ENCODE data around the gene ERFL. TPM values are rescaled to one million over a fixed set of nuclear protein-coding genes. Genes with fewer than 3 reads are reported as not detected.
A peak's percentile ranks its signal among the peaks of the same experiment; 100 is the strongest.

Gene ERFL
- total RNA-seq, 2 experiments from 2014 or later, result 7.7 to 8.9 TPM

DNA sequence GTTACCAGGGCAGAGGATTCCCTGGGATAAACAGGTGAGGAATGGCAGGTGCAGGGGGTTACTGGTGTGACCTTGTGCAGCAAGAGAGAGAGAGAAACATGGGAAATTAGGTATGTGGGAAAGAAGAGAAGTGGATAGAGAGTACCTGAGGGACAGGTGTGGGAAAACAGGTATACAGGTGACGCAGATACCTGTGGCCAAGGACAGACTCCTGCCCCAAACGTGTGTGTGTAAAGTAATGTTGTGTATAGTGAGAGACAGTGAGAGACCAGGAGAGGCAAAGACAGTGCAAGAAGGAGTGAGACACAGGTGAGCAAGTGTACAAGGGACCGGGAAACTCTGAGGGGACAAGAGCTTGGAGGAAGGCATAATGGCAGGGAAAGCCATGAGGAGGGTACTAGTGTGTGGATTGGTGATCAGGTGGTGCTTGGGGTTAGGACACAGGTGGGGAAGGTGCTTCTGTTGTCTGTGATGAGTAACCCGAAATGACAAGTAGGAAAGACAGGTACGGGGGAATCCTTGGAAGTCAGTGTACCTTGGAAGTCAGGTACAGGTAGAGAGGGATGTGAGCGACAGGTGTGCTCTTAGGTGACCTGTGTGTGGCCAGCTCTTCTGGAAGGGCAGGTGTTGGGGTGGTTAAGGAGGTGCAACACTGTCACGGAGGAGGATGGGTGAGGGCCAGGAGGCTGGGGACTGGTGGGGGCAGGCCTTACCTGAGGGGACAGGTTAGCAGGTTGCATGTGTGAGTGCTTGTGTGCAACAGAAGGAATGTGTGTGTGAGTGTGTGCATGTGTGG lies 2.8 kb downstream of the ERFL start:
- DNase-seq (no peak), ATAC-seq (ENCODE audit: poor library complexity) (no peak)
- H3K9me3 ChIP-seq (ENCODE audit: control insufficient read depth in 1 of 2, insufficient read depth in 1 of 2, low read length in 2 of 2), result no peaks in the 10 kb centered on the region
- Mint-ChIP-seq H3K4me3 (no peak overlapping the region), H3K4me1 (ENCODE audit: low read depth) (peaks cover 30% of the 10 kb centered on the region), H3K36me3 (ENCODE audit: low read depth) (peaks cover 6% of the 10 kb centered on the region), H3K27me3 (peaks cover 10% of the 10 kb centered on the region), H3K27ac (no peak overlapping the region), H3K9me3 (no peaks in the 10 kb centered on the region)
- ChIA-PET CTCF (interaction anchor here (1.1 to 1.4 kb wide), 2 partner anchors 52 to 66 kb away, joined by 3 to 5 read pairs; no protein-coding TSS in a partner anchor), POLR2A (interaction anchor here (1.2 kb wide), 1 partner anchor 38 kb away, joined by 4 read pairs; no protein-coding TSS in a partner anchor)
- no peak overlapping the region for H3K4me3 ChIP-seq (ENCODE audit: low read length)
- intact Hi-C loops (cut with DNase I, micrococcal nuclease), result loop anchor here in 1 of 2 experiments (5.0 kb wide), 1 partner anchor 38 kb away; no protein-coding TSS in a partner anchor
- H3K27me3 ChIP-seq (ENCODE audit: control insufficient read depth in 1 of 2, insufficient read depth in 2 of 2, low read length in 2 of 2), result peaks cover 0 to 5% of the 10 kb centered on the region in 2 experiments
- H3K36me3 ChIP-seq (ENCODE audit: insufficient read depth, low read length), result no peaks in the 10 kb centered on the region
- H3K4me1 ChIP-seq (ENCODE audit: insufficient read depth, low read length), result peaks cover 42% of the 10 kb centered on the region
- TF ChIP-seq, protein P1, sequence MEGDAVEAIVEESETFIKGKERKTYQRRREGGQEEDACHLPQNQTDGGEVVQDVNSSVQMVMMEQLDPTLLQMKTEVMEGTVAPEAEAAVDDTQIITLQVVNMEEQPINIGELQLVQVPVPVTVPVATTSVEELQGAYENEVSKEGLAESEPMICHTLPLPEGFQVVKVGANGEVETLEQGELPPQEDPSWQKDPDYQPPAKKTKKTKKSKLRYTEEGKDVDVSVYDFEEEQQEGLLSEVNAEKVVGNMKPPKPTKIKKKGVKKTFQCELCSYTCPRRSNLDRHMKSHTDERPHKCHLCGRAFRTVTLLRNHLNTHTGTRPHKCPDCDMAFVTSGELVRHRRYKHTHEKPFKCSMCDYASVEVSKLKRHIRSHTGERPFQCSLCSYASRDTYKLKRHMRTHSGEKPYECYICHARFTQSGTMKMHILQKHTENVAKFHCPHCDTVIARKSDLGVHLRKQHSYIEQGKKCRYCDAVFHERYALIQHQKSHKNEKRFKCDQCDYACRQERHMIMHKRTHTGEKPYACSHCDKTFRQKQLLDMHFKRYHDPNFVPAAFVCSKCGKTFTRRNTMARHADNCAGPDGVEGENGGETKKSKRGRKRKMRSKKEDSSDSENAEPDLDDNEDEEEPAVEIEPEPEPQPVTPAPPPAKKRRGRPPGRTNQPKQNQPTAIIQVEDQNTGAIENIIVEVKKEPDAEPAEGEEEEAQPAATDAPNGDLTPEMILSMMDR (IDR thresholded peaks at IDR 0.05), result no peak
- H3K27ac ChIP-seq (ENCODE audit: low read depth in 1 of 2, low read length in 2 of 2), result no peak overlapping the region

DNA sequence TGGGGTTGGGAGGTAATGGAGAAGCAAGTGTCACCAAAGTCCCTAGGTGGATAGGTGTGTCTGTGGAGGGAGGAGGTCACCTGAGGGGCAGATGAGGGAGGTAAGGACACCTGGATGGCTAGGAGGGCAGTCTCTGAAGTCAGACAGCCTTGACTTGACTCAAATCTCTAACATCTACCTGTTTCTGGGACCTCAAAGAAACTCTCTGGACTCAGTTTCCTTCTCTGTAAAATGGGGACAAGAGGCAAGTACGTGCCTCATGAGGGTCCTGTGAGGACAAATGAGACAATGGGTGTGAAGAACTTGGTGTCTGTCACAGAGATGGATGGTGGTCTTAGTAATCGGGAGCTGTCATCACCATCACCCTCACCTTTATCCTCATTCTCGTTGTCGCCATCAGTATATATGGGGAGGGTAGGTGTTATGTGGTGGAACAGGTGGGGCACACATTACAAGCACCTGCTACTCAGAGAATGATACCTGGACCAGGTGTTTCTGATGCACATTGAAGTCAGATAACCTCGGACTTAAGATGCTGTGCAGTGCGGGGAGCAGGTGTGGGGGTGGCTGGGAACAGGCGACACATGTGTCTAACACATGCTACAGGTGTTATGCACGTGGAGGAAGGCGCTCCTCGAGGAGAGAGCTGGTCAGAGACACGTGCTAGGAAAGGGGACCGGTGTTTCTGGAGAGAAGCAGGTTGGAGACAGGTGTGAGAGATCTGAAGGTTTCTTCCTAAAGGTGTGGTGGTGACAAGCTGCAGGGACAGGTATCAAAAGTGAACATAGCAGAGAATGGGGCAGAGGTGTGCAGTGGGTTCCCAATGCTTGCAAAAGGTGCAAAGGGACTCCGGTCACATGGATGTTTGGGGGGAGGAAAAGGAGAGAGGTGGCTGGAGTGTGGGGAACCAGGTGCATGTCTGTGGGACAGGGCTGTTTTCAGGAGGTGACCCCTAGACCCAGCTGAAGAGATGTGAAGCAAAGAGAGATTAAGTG lies 3.8 kb downstream of the ERFL start:
- CTCF ChIA-PET, result interaction anchor here (1.1 to 1.4 kb wide), 2 partner anchors 51 to 65 kb away, joined by 3 to 5 read pairs; no protein-coding TSS in a partner anchor
- DNase-seq (no peak), ATAC-seq (ENCODE audit: poor library complexity) (no peak)
- Histone ChIP-seq H3K36me3 (ENCODE audit: insufficient read depth, low read length) (no peaks in the 10 kb centered on the region), H3K4me3 (ENCODE audit: low read length) (no peak overlapping the region), H3K4me1 (ENCODE audit: insufficient read depth, low read length) (peaks cover 33% of the 10 kb centered on the region), H3K27me3 (ENCODE audit: control insufficient read depth in 1 of 2, insufficient read depth in 2 of 2, low read length in 2 of 2) (peaks cover 0 to 5% of the 10 kb centered on the region in 2 experiments), H3K9me3 (ENCODE audit: control insufficient read depth in 1 of 2, insufficient read depth in 1 of 2, low read length in 2 of 2) (no peaks in the 10 kb centered on the region), H3K27ac (ENCODE audit: low read depth in 1 of 2, low read length in 2 of 2) (no peak overlapping the region)
- H3K4me1 Mint-ChIP-seq (ENCODE audit: low read depth), result peaks cover 20% of the 10 kb centered on the region
- POLR2A ChIA-PET, result interaction anchor here (1.2 kb wide), 1 partner anchor 37 kb away, joined by 4 read pairs; no protein-coding TSS in a partner anchor
- H3K4me3 Mint-ChIP-seq, result peak overlapping the region; percentile 16
- no peak overlapping the region for H3K27ac Mint-ChIP-seq
- peaks cover 10% of the 10 kb centered on the region for H3K27me3 Mint-ChIP-seq
- H3K9me3 Mint-ChIP-seq, result no peaks in the 10 kb centered on the region
- TF ChIP-seq, protein P1 (IDR thresholded peaks at IDR 0.05), result no peak
- H3K36me3 Mint-ChIP-seq (ENCODE audit: low read depth), result peaks cover 6% of the 10 kb centered on the region
- intact Hi-C loops (cut with DNase I, micrococcal nuclease), result loop anchor here in 1 of 2 experiments (5.0 kb wide), 1 partner anchor 37 kb away; no protein-coding TSS in a partner anchor

DNA sequence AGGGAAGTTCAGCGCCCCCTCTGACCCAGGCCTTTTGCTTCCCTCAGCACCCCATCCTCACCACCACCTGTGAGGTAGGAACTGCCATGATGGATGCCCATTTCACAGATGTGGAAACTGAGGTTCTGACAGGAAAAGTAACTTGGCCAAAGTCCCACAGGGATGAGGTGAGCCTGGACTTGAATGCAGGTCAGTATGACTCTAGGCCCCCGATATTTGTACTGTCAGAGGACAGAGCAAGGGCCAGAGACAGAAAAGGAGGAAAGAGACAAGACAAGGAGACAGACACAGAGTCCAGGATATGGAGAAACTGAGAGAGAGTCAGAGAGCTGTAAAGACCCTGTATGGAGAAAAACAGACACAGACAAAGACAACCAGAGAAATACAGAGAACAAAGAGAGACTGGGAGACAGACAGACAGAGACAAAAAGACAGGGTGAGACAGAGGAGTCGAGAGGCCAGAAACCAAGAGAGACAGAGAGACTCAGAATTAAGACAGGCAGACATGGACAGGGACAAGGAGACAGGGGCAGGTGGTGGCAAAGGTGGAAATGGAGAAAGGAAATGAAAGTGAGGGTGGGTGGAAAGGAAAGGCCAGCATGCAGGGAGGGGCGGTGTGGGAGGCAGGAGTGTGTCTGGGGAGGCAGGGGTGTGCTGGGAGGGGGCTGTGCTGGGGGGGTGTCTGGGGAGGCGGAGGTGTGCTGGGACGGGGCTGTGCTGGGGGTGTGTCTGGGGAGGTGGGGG lies 5.0 kb downstream of the ERFL start:
- Mint-ChIP-seq H3K27ac (no peak overlapping the region), H3K27me3 (peaks cover 10% of the 10 kb centered on the region)

More for the DNA sequence above, 5.0 kb downstream of the ERFL start:
- Histone ChIP-seq H3K9me3 (ENCODE audit: control insufficient read depth in 1 of 2, insufficient read depth in 1 of 2, low read length in 2 of 2) (no peaks in the 10 kb centered on the region), H3K36me3 (ENCODE audit: insufficient read depth, low read length) (no peaks in the 10 kb centered on the region), H3K4me3 (ENCODE audit: low read length) (no peak overlapping the region), H3K27ac (ENCODE audit: low read depth in 1 of 2, low read length in 2 of 2) (no peak overlapping the region), H3K4me1 (ENCODE audit: insufficient read depth, low read length) (peaks cover 23% of the 10 kb centered on the region), H3K27me3 (ENCODE audit: control insufficient read depth in 1 of 2, insufficient read depth in 2 of 2, low read length in 2 of 2) (peaks cover 5% of the 10 kb centered on the region in 2 experiments)
- no peaks in the 10 kb centered on the region for H3K36me3 Mint-ChIP-seq (ENCODE audit: low read depth)
- intact Hi-C loops (cut with DNase I, micrococcal nuclease), result no loop called here
- no peak overlapping the region for H3K4me3 Mint-ChIP-seq
- H3K4me1 Mint-ChIP-seq (ENCODE audit: low read depth), result peaks cover 12% of the 10 kb centered on the region
- no peak for DNase-seq
- CTCF ChIA-PET, result no interaction called here
- TF ChIP-seq, protein P1 (IDR thresholded peaks at IDR 0.05), result no peak
- no peaks in the 10 kb centered on the region for H3K9me3 Mint-ChIP-seq
- no peak for ATAC-seq (ENCODE audit: poor library complexity)
- POLR2A ChIA-PET, result no interaction called here

Measured in CD4-positive, alpha-beta T cell (primary cell).